ENCODE measurements around the gene DPF3.

Gene DPF3

DNA sequence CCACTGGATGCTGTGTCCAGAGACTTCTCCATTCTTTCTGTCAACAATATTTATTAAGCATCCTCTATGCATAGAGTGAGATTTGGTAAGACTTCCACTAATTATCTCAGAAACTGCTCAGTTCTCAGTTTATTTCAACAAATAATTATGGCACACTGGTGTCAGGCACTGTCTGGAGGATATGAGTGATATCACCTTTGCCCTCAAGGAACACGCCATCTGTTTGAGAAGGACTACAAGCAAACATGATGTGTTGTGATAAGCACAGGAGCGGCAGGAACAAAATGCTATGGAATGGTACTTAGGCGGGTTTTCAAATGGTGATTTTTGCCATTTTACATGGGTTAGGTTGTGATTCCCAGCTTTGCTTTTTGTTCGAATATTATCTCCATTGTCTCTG lies 229.2 kb downstream of the DPF3 start:
- no peak for DNase-seq

DNA sequence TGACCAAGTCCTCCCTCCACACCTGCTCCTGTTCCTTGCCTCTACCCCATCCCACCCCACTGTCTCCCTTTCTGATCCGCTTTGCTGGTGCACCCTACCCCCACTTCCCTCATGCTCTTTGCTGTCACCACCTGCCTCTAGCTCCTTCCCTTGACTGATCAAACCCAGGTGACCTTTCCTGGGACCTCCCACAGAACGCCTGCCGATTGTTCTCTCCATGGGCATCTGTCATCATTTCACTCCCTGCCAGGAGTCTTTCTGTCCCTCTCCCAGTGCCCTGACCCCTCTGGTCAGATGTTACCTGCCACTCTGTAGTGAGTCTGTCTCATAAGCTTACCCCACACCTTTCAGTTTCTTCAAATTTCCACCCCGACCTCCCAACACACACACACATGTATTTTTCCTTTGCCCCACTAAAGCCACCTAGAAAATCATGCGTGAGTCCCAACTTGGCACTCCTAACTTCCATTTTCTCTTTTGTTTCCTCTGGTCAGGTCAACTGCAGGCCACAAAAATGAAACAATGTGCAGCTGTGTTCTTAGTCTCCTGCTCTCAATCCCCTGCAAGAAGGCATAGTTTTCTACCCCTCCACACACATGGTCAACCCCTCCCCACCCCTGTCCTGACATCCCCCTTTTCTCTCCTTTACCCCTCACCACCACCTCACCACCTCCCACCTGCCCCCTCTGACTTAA lies 229.8 kb downstream of the DPF3 start:
- DNase-seq, result no peak

DNA sequence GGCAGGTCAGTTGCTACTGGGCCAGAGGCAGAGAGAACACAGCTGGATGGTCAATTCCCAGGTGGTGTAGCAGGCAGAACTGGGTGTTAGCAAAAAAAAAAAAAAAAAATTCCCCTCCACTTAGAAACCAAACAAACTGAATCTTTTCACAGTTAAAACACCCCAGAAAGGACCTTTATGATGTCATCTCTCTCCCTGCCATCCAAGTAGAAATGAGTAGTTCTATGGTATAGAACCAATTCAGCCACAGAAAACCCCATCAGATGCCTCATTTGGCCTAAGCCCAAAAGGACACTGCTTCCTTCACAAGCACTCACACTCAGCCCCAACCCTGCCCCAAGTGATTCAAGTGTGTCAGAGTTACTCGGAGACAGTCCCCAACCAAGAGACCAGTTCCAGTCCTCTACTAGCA lies 230.8 kb downstream of the DPF3 start:
- DNase-seq, result no peak

DNA sequence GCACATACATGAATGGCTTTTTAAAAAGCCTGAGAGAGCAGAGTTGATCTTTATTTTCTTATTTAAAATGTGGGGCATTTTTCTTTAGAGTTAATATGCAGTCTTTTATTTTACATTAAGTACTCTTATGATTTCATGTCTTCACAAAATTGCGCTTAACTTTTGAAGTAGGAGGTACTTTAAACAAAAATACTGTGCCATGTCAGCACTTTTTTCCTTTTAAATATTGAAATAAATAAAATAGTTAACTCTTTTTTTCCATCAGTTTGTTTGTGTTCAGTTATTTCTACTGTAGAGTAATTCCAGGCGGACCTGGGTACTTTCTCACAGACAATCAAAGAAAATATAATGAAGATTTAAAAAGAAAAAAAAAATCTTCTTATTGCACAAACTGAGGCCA lies 231.7 kb downstream of the DPF3 start:
- no peak for DNase-seq

DNA sequence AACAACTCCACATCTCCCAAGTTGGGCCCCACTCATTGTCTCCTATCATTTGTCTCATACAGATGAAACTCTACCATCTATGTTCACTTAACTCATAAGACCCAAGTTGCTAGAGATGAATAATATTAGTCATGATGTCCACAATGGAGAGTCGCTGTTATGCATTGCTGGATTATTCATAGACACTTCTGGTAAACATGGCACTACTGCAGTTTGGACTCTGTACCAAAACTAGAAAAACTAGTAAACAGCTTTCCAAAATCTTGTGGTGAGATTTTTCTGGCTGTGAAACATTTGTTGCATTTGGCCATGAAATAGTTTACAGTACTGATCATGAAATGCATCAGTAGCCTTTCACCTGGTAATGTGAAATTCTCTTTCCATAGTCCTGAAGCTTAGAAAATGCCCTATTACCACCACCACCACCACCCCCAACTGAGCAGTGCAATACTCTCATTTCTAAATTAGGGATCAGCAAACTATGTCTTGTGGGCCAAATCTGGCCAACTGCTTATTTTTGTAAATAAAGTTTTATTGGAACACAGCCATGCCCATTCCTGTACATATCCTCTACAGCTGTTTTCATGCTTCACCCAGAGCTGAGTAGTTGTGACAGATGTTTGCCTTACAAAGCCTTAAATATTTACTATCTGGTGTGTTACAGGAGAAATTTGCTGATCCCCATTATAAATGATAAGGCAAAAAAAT lies 236.5 kb downstream of the DPF3 start:
- no peak for DNase-seq

DNA sequence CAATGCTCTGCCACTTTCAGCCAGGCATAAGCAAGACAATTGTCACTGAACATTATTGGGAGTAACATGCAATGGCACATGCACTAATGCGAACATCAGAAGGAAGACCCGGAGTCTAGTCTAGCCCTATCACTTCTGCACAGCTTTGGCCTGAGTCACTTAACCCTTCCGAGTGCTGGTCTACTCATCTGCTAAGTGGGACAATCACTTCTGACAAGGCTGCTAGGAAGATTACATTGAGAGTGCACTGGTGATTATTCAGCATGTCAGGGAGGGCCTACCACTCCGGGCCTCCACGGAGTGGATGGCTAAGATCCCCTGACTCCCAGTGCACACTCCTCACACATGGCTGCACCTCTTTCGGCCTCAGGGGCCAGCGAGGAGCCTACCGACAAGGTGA lies 240.9 kb downstream of the DPF3 start:
- no peak for DNase-seq

DNA sequence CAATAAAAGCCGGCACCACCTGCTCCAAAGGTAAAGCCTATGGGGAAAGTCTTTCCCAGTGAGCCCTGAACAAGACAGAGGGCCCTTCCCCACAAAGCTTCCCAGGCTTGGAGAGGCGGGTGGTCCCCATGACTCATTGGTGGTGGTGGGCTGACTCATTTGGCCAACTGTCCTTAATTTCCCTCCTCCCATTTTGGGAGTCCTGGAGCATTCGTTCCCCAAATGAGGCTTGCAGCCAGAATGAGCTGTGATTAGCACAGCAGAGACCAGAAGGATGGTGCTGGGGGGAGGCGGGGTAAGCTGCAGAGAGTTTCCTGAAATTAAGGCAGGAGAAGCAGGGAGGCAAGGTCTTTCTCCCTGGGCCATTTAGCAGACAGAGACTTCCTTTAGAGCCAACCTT lies 241.7 kb downstream of the DPF3 start:
- DNase-seq, result no peak

DNA sequence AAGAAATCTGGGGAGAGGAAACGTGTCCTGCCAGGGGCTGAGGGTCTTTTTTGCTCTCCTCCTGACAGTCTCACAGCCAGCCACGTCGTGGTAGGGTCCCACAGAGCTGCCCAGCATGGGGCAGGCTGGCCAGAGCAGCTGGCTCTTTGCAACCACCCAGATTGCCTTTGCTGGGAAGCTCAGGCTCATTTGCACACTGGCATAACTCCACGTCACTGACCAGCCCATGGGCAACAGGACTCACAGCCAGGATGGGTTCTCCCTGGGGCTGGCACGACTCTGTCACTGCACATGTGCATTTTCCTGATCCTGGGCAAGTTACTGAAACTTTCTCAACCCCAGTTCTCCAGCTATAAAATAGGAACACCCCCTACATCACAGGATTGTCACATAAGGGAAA lies 242.2 kb downstream of the DPF3 start:
- no peak for DNase-seq

DNA sequence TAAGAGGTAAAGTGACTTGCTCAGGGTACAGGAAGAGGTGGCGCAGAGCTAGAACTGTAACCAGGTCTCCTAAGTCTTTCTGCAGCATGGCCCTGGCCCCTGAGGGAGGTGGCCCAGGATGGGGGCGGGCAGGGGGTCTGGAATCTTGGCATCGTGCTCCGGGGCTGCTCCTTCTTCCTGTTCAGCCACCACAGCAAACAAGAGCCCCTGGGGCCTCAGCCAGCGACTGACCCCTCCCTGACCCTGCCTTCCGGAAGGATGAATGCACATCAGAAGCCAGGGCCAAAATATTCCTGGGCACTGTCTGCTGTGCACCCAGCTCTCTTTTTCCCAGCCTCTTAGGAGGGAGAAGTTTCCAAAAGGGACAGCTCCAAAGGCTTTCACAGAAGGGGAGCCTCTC lies 242.8 kb downstream of the DPF3 start:
- no peak for DNase-seq

DNA sequence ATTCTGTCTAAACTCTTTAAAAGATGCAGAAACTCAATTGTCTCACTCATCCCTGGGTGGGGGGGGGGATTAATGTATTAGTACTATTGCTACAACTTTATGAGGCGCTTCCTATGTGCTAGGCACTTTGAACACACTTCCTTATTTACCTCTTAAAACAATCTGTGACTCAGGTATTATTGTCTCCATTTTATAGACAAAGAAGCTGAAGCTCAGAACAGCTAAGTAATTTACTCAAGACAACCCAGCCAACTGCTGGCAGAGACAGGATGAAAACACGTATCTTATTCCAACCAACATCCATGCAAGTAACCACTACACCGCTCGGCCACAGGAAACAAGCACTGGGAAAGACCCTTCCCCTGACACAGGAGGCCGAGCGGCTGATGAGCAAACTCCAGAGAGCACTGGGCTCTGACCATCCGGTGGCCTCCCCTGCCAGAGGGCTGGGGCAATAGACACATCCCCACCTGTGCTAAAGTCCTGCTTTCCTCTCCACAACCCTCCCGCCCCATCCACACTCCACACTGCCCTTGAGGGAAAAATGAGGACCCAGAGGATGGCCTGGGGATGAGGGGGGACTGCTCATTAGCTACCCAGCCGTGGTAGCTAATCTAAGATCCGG lies 244.2 kb downstream of the DPF3 start:
- DNase-seq, result no peak

DNA sequence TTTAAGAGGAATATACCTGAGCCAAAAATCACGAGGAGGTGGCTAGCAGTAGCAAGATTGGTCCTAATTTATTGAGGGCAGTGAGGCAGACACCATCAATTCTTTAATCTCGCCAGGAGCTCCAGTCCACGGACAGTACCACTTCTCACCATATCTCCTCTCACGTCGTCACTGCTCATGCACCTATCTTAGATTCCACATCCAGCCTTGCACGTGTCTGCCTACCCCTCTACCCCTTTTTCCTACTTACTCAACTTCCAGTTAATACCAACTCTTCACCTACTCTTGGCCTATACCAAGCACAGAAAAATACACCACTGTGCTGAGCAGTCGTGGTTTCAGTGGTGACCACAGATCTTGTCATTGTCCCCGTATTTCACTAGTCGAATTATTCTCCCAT lies 246.1 kb downstream of the DPF3 start:
- no peak for DNase-seq

DNA sequence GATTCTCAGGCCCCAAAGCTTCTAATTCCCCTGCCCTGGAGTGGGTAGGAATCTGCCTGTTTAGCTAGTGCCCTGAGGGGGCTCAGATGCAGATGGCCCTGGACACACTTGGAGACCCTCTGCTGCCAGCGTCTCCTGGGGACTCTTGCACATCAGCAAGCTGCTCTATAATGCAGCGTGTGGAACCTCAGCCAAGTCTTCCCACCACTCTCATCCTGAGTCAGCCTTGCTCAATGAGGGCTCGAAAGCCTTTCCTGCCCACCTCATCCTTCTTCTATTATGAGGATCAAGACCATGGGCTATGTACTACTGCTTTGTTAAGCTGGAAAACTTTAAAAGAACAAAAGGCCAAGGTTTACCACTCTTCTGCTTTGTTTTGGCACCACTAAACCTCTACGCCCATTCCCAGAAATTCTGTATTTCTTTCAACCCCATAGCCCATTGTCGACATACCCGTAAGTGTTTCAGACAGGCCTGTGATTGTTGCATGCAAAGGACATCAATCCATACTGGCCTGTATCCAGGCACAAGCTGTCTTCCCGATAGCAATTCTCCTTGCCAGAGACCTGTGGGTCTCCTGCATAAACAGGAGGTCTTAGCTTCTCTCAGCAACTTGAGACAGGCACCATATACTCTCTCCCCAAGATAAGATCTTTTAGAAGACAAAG lies 246.9 kb downstream of the DPF3 start:
- no peak for DNase-seq

DNA sequence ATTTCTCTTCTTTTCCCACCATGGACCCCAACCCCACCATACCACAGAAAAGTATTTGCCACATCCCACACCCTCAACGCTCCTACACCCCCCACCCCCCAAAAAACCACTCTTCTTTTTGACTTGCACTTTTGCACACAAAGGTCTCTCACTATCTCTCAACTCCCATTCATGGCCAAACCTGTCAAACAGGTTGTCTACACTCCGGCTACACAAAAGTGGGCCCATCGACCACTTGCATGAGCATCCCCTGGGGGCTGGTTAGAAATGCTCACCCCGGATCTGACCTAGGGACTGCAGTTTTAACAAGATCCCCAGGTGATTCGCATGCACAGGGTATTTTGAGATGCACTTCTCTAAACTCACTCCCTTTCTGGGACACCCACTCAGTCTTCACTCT lies 248.2 kb downstream of the DPF3 start:
- DNase-seq, result no peak

DNA sequence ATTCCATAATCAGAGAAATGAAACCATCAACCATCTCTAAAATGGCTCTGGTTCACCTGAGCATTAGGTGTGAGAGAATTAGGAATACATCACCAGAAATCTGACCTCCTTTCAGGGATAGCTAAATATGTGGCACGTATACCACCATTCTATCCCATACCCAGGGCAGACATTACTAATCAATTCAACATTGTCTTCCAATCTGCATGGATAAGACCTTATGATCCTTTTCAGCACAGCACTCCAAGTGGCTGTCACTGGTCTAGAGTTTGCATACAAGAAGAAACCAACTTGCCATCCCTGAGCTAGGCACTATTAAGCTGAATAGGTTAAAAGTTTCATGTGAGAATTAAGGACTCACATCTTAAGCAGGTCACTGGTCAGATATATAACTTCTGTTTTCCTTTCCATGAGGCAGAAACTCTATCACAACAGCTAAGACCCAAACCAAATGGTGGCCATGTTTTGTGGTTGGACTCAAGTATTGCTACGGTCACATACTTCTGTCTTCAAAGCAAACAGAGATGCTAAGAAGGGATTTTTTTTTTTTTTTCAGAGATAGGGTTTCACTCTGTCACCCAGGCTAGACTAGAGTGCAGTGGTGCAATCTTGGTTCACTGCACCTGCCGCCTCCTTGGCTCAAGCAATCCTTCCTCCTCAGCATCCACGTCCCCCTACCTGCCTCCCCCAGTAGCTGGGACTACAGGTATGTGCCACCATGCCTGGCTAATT lies 249.0 kb downstream of the DPF3 start:
- DNase-seq, result no peak

DNA sequence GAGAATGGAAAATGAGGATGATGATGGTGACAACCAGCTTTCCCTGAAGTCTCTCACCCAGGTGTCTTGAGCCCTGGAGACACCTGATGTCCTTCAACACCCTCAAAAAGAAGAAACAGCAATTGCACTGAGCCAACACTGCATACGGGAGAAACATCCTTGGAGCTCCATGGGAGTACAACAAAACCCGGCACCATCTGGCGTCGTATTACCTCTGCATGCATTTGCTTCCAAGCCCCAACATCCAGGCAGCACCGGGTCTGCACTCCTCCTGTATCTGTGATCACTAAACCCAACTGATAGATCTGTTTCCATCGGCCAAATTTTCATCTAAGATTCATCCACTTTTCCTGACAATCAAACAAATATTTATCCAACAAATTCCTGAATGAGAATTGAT lies 249.9 kb downstream of the DPF3 start:
- no peak for DNase-seq

DNA sequence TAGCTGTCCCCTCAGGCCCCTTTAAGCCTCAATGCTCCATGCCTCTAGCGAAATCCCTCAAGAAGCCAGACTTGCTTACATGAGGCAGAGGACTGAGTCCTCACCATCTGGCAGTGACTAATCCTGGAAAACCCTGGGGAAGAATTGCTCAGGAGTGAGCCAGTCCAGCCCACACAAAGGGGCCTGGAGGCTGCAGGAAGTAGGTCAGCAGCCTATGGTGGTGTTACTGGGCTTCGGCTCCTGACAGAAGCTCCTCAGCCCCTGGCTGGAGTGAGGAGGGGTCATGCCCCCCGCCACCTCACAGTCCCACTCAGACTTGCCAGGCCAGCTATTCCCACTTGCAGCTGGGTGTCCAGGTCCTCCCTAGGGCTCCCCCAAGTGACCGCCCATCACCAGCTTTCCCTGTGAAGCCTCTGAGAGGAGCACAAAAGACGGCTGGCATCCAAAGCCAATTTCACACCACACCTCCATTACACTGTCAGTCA lies 250.5 kb downstream of the DPF3 start:
- DNase-seq, result no peak

DNA sequence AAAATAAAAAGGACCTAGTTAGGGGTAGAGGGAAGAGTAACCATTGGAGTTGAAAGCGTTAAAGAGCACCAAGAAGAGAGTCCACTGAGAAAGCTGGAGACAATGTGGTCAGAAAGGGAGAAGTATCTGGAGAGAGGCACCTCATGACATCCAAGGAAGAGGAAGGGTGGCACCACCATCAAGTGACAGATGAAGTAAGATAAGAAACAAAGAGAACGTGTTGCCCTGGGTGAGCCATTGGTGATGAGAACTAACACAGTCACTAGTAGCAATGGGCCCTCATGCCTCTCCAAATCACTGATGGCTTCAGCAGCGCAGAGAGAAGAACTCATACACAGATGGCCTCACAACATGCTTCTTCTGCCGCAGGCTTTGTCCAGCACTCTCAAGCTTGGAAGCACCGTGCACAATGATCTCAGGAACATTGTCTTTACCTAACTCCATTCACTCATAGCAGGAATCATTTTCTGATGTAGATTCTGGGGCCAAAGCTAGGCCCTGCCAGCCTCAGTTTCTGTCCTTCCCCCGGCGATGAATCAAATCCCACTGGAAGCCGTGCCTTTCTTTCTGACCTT lies 252.9 kb downstream of the DPF3 start:
- DNase-seq, result no peak

DNA sequence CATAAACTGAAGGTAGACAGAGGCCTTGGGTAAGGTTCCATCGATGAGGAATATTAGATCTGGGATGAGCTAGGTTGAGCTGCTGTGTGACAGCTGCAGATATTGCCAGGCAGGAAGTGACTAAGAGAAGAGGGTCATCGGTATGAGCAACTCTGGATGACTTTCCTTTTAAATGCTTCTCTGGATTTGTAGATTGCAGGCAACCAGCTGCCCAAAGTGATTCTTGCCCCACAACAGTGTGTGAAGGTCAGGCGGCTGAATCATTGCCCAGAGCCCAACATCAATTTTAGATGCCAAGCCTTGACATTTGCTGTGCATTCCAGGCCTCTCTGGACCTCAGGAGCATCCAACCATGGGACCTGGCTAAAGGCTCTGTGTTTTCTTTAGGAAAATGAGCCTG lies 255.9 kb downstream of the DPF3 start:
- no peak for DNase-seq

DNA sequence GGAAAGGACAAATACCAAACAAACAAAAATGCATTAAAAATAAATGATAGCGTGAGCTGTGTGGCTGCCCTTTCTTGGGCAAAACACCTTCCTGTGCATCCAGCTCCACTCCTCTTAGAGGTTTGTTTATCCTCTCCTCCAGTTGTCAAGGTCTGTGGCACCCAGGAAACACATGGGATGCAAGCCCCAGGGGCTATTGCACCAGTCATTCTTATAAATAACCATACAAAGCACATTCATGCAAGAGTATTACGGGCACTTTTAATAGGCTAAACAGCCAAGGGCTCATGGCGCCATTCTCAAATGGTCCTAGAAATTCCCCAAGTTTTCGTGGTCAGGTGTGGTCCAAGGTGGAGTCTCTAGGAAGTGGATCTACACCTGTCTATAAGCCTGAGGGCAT lies 257.0 kb downstream of the DPF3 start:
- DNase-seq, result no peak

DNA sequence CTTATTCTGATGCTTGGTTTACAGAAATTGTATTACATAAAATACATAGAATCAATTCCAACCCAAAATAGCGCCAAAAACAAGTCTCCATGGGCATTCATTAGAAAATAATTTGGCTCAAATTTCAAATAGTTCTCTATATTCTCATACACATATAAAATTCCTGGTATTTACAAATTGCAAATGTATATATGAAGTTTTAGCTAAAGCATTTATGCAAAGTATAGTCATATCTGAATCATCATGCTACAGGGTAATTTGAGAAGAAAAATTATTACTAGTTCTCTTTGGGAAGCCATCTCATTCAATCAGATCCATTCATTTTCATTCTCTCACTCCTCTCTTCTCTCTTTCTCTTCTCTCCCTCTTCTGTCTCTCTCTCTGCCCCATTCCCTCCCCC lies 257.8 kb downstream of the DPF3 start:
- DNase-seq, result no peak

DNA sequence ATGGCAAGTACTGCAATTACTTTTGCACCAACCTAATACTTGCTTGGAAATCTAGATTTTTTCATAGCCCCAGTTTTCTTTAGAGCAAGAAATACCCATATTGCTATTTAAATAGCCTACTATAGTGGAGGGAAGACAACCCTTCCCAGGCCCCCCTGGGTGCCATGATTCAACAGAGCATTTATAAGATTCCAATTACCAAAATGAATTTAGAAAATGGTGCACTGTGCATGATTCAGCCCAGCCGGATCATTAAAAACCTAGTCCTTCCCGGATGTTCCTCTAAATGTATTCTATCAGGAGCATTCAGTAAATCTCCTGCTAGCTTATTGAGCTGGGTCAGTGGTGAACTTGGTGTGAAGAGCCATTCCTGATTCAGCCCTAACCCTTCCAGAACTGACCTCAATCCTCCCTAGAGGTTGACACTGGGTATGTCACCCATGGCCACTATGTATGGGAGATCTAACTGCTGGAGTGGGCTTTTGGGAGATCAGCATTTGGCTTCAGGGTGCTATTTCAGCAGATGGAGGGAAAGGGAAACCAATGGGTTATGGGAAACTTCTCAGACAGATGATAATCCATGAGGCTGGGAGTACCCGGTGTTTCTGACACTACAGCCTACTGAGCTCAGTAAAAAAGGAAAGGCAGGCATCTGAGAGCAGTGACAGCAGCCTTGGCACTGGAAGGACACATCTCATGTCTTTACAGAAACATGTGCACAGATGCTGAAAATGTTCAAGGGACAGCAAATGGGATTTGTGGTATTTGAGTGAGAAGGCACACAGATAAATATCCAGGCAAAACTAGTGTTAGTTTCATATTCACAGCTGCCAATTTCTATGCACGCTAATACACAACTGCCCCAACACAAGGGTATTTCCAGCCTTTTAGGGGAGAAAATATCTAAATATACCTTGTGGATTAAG lies 258.9 kb downstream of the DPF3 start:
- DNase-seq, result no peak

DNA sequence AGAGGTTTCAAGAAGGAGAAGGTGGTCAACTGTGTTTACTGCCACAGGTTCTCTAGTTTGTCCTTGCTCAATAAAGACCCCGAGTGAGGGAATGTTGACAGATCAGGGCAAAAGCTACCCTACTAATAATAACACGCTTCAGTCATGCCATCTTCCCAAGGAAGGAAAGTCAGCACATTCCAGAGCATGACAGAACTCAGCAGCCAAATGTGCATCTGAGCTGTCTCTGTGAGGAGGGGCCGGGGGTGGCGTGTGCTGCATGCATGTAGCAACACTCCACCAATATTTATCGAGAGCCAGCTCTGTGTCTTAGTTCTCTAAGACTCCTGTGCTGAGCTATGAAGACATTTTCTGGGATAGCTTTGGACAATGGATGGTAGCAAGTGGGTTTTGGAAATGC lies 260.4 kb downstream of the DPF3 start:
- no peak for DNase-seq
